Thoracic aorta (tissue), 2 donors: ENCODE results near the gene SORL1. TPM values are rescaled to one million over a fixed set of nuclear protein-coding genes. Genes with fewer than 3 reads are reported as not detected.
A peak's percentile ranks its signal among the peaks of the same experiment; 100 is the strongest.

Experiments used
- ATAC-seq: fragments of 150-250 bp; one replicate; pipeline ENCODE4 v1.8.0; 2017; ENCODE audit warnings: low read depth; ENCODE audit not compliant: insufficient number of reproducible peaks, low FRiP score
- DNase-seq: peaks from one replicate; pipeline ENCODE4 v3.0.0-alpha.2; 2020; ENCODE audit warnings: low spot score
- H3K27ac ChIP-seq, 2 donors: fragments of 200-600 bp; sonication (generic); 1 replicate in 1 of 2; 2 replicates in 1 of 2; pipeline ENCODE4 v1.5.1; 2016; ENCODE audit warnings: mild to moderate bottlenecking in 2 of 2, moderate library complexity in 2 of 2
- H3K27me3 ChIP-seq: fragments of 200-600 bp; sonication (generic); replicated peaks from 2 replicates; pipeline ENCODE4 v1.6.0; 2016; ENCODE audit warnings: mild to moderate bottlenecking; ENCODE audit not compliant: insufficient read depth
- H3K36me3 ChIP-seq: fragments of 200-600 bp; sonication (generic); one replicate; pipeline ENCODE4 v1.5.1; 2016
- H3K4me1 ChIP-seq, 2 donors: fragments of 200-600 bp; sonication (generic); 1 replicate in 1 of 2; 2 replicates in 1 of 2; pipeline versions ENCODE4 v1.5.1 to v1.6.0; 2016; ENCODE audit warnings: low read depth in 2 of 2, mild to moderate bottlenecking in 1 of 2; ENCODE audit not compliant: control insufficient read depth in 1 of 2
- H3K4me3 ChIP-seq: fragments of 200-600 bp; sonication (generic); 2 replicates; pipeline ENCODE4 v1.5.1; 2016; ENCODE audit warnings: mild to moderate bottlenecking
- H3K9me3 ChIP-seq: fragments of 200-600 bp; sonication (generic); 2 replicates; pipeline ENCODE4 v1.5.1; 2016
- total RNA-seq, 2 donors: library from RNA; depleted of rRNA; stranded (reverse); fragments of >200 nt; gene quantifications; one replicate each; pipeline versions ENCODE4 v1.1.0 to v1.2.3, GENCODE V29; 2016
- TF ChIP-seq, protein P1 (sequence below): fragments of 200-600 bp; sonication (generic); IDR thresholded peaks from one replicate; pipeline ENCODE4 v1.5.1; 2019; ENCODE audit warnings: antibody characterized with exemption

The SORL1 gene
- total RNA-seq, 2 donors from 2014 or later = 26.9 to 33.0 TPM

DNA sequence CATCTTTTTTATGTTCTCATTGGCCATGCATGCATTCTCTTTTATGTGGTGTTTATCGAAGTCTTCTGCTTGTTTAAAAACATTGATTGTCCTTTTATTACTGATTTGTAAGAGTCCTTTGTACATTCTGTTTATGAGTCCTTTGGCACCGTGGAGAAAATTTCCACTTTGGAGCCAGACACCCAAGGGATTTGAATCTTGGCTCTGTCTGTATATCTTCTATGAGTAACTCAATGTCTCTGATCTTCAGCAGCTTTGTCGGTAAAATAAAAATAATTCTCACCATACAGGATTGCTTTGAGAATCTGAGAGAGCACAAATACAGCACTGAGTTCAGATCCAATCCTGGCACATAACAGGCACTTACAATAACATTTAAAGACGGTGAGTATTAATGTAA, 12.8 kb upstream of the SORL1 start:
- H3K27ac ChIP-seq = peak overlapping the region; percentile 48 to 49

DNA sequence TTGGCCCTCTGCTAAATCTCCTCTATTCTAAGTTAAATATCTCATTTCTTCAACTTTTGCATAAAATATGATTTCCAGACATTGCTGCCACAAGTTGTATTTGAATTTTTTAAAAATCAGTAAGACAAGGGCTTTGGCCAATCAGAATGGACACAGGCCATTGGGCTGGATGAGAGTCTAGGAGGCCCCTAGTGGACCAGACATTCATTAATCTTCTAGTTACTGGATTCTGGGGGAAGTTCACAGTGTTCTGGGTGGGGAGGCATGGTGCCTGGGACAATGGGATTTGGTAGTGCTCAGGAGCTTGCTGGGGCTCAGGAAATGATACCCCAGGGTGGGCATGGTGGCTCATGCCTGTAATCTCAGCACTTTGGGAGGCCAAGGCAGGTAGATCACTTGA, 12.4 kb upstream of the SORL1 start:
- H3K4me3 ChIP-seq = no peak overlapping the region
- H3K4me1 ChIP-seq = peaks cover 9 to 30% of the 10 kb centered on the region in 2 donors
- peak overlapping the region; percentile 48 to 49 for H3K27ac ChIP-seq
- ATAC-seq = no peak
- no peaks in the 10 kb centered on the region for H3K27me3 ChIP-seq
- no peaks in the 10 kb centered on the region for H3K9me3 ChIP-seq
- no peak for DNase-seq
- TF ChIP-seq, protein P1, sequence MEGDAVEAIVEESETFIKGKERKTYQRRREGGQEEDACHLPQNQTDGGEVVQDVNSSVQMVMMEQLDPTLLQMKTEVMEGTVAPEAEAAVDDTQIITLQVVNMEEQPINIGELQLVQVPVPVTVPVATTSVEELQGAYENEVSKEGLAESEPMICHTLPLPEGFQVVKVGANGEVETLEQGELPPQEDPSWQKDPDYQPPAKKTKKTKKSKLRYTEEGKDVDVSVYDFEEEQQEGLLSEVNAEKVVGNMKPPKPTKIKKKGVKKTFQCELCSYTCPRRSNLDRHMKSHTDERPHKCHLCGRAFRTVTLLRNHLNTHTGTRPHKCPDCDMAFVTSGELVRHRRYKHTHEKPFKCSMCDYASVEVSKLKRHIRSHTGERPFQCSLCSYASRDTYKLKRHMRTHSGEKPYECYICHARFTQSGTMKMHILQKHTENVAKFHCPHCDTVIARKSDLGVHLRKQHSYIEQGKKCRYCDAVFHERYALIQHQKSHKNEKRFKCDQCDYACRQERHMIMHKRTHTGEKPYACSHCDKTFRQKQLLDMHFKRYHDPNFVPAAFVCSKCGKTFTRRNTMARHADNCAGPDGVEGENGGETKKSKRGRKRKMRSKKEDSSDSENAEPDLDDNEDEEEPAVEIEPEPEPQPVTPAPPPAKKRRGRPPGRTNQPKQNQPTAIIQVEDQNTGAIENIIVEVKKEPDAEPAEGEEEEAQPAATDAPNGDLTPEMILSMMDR = no peak
- no peaks in the 10 kb centered on the region for H3K36me3 ChIP-seq

More for the DNA sequence above, 12.8 kb upstream of the SORL1 start:
- H3K36me3 ChIP-seq = no peaks in the 10 kb centered on the region
- H3K9me3 ChIP-seq = no peaks in the 10 kb centered on the region
- TF ChIP-seq, protein P1 = no peak
- no peaks in the 10 kb centered on the region for H3K27me3 ChIP-seq
- no peak for ATAC-seq
- no peak overlapping the region for H3K4me3 ChIP-seq
- peaks cover 9 to 30% of the 10 kb centered on the region in 2 donors for H3K4me1 ChIP-seq
- DNase-seq = no peak

DNA sequence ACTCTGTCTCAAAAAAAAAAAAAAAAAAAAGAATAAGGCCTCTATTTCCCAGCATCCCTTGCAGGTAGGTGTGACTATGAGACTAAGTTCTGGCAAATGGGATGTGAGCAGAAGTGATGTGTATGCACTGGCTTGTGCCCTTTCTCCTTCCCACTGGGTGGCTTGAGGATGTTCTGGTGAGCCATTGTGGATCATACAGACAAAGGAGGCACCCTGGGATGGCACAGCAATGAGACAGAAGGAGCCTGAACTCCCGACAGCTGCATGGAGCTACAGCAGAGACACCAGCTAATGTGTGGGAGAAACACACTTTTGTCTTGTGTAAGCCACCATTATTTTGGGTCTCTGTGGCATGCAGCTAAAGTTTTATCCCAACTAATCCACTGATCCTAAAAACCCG, 10.6 kb upstream of the SORL1 start:
- H3K27me3 ChIP-seq = no peaks in the 10 kb centered on the region
- H3K4me1 ChIP-seq = peaks cover 9 to 30% of the 10 kb centered on the region in 2 donors
- no peak for ATAC-seq
- no peak overlapping the region for H3K27ac ChIP-seq
- DNase-seq = no peak
- H3K9me3 ChIP-seq = no peaks in the 10 kb centered on the region
- no peaks in the 10 kb centered on the region for H3K36me3 ChIP-seq
- TF ChIP-seq, protein P1 = no peak
- no peak overlapping the region for H3K4me3 ChIP-seq

DNA sequence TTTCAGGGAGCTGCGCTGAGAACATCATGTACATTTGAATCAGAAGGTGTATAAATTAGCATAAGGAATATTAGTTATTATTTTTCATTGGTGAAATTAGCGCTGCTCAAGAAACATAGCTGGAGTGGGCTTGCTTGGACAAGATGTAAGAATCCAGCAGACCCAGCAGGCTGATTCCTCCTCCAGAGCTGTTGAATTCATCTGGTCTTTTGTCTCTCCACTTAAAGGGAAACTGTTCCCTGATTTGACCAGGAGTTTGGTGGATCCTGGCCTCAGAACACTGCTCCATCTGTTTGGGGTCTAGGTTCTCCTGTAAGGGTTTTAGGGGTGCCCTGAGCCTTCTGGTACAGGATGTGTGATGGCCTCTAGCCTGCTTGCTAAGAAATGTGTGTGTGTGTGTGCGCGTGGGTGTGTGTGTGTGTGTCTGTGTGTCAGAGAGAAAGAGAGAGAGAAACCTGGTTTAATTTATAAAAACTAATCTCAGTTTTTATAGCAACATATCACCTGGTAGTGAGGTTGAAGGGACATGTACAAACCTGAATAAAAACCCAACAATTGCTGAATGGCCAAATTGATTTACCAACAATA, 8.3 kb upstream of the SORL1 start:
- Histone ChIP-seq H3K4me3 (no peak overlapping the region), H3K27ac (no peak overlapping the region), H3K4me1 (peaks cover 3 to 12% of the 10 kb centered on the region in 2 donors), H3K36me3 (no peaks in the 10 kb centered on the region), H3K27me3 (no peaks in the 10 kb centered on the region), H3K9me3 (no peaks in the 10 kb centered on the region)
- ATAC-seq = no peak
- DNase-seq = no peak
- TF ChIP-seq, protein P1 = no peak

DNA sequence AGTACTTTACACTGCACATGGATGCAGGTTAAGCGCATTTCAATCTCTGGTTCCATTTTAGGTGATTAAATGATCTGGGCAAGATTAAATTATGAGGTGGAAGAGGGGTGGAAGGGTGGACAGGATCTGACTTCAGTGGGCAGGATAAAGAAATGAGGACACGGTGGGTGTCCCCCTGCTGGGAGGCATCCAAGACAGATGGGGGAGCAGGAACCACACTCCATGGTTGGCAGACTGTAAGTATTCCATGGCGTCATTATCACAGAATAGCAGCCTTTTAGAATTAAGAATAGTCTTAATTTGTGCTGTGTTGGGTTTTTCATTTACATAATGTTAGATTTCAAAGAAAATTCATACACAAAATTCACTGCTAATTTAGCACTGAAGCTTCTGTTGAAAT, 7.6 kb upstream of the SORL1 start:
- Histone ChIP-seq H3K4me3 (no peak overlapping the region), H3K4me1 (peaks cover 3 to 10% of the 10 kb centered on the region in 2 donors), H3K9me3 (no peaks in the 10 kb centered on the region), H3K27me3 (no peaks in the 10 kb centered on the region), H3K27ac (no peak overlapping the region), H3K36me3 (no peaks in the 10 kb centered on the region)
- TF ChIP-seq, protein P1 = no peak
- DNase-seq (no peak), ATAC-seq (no peak)
